ENCODE results near the gene PKP3. TPM values are rescaled to one million over a fixed set of nuclear protein-coding genes. Genes with fewer than 3 reads are reported as not detected.
"Not testable (repeated sequence)": the region's sequence is repeated elsewhere in the genome, so short reads cannot be mapped to it uniquely, and the experiment has no call there.

PKP3 gene
- total and polyA plus RNA-seq, 10 donors = 0.09 to 2.8 (median 0.44) TPM; not detected in 4

DNA sequence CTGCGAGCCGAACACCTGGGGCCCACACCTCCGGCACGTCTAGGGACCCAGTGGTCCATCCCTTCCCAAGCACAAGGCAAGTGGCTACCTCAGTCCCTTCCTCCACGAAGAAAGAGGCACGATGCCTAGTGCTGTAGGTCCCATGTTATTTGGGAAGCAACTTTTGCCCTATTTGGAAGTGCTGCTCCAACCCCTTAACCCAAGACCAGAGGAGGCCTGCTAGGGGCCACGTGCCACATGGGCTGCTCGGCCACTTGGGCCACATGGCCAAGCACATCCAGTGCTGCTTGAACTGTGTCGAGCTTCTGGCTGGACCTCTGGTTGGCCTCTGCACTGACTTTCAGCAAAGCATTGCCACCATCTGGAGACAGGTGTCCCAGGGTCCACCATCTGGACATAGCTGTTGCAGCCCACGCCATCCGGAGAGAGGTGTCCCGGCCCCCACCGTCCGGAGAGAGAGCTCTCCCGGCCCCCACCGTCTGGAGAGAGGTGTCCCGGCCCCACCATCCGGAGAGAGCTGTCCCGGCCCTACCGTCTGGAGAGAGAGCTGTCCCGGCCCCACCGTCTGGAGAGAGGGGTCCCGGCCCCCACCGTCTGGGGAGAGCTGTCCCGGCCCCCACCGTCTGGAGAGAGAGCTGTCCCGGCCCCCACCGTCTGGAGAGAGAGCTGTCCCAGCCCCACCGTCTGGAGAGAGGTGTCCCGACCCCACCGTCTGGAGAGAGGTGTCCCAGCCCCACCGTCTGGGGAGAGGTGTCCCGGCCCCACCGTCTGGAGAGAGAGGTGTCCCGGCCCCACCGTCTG is 31.2 kb upstream of the PKP3 start:
- 83 to 86% (median 84%) methylated on average over 12 to 36 of the region's 36 CpGs for WGBS, 5 donors
- peak; percentile 70 for DNase-seq
- Histone ChIP-seq H3K9me3 (peaks cover 0 to 16% (median 12%) of the 10 kb centered on the region in 8 donors), H3K4me1 (peaks cover 0 to 5% (median 0%) of the 10 kb centered on the region in 6 donors), H3K27ac (no peak overlapping the region), H3K36me3 (no peaks in the 10 kb centered on the region), H3K4me3 (no peak overlapping the region), H3K27me3 (replicated peaks in 1 of 7) (peaks cover 0 to 41% (median 17%) of the 10 kb centered on the region in 7 donors)
- no peak for TF ChIP-seq POLR2A (IDR thresholded peaks at IDR 0.05)
- TF ChIP-seq POLR2AphosphoS5 (IDR thresholded peaks at IDR 0.05) = no peak
- TF ChIP-seq, protein P1, sequence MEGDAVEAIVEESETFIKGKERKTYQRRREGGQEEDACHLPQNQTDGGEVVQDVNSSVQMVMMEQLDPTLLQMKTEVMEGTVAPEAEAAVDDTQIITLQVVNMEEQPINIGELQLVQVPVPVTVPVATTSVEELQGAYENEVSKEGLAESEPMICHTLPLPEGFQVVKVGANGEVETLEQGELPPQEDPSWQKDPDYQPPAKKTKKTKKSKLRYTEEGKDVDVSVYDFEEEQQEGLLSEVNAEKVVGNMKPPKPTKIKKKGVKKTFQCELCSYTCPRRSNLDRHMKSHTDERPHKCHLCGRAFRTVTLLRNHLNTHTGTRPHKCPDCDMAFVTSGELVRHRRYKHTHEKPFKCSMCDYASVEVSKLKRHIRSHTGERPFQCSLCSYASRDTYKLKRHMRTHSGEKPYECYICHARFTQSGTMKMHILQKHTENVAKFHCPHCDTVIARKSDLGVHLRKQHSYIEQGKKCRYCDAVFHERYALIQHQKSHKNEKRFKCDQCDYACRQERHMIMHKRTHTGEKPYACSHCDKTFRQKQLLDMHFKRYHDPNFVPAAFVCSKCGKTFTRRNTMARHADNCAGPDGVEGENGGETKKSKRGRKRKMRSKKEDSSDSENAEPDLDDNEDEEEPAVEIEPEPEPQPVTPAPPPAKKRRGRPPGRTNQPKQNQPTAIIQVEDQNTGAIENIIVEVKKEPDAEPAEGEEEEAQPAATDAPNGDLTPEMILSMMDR (IDR thresholded peaks at IDR 0.05 in 8 of 11, conservative IDR thresholded peaks at IDR 0.05 in 3 of 11) = no peak
- intact Hi-C loops (cut with DNase I; ENCODE audit: low total_unique reads) = loop anchor here (10.0 kb wide), 1 partner anchor 108 kb away; no protein-coding TSS in a partner anchor

DNA sequence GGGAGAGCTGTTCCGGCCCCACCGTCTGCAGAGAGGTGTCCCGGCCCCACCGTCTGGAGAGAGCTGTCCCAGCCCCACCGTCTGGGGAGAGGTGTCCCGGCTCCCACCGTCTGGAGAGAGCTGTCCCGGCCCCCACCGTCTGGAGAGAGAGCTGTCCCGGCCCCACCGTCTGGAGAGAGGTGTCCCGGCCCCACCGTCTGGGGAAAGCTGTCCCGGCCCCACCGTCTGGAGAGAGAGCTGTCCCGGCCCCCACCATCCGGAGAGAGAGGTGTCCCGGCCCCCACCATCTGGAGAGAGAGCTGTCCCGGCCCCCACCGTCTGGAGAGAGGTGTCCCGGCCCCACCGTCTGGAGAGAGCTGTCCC is 30.6 kb upstream of the PKP3 start:
- not testable (repeated sequence) for H3K4me3 ChIP-seq, H3K4me1 ChIP-seq, H3K27ac ChIP-seq, H3K36me3 ChIP-seq
- WGBS, 5 donors = 75 to 86% (median 85%) methylated on average over 6 to 22 of the region's 22 CpGs
- Histone ChIP-seq H3K27me3 (replicated peaks in 1 of 7) (peaks cover 5 to 47% (median 22%) of the 10 kb centered on the region in 7 donors), H3K9me3 (peaks cover 0 to 16% (median 12%) of the 10 kb centered on the region in 8 donors)
- peak; percentile 47 for DNase-seq
- intact Hi-C loops (cut with DNase I; ENCODE audit: low total_unique reads) = loop anchor here (10.0 kb wide), 1 partner anchor 109 kb away; no protein-coding TSS in a partner anchor

DNA sequence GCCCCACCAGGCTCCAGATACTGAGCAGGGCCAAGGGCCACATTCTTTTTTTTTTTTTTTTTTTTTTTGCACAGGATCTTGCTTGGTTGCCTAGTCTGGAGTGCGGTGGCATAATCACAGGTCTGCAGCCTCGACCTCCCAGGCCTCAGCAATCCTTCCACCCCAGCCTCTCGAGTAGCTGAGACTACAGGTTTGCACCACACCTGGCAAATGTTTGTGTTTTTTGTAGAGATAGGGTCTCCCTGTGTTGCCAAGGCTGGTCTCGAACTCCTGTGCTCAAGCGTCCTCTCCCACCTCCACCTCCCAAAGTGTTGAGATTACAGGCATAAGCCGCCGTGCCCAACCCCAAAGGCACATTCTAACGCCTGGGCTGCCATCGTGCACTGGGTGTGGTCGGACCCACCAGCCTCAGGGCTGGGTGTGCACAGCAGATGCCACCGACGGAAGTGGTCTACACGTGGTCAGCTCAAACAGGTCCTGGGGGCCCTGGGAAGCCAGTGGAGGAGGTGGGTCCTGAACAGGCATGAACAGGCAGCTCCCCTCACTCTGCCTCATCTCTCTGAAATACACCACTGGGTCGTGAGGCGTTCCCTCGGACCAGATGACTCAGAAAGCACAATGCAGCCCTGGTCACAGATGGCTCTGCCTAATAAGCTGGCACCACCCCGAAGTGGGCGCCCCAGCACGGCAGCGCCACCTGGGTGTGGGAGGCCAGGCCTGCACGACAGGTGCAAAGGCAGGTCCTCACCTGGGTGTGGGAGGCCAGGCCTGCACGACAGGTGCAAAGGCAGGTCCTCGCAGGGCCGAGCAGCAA is 29.9 kb upstream of the PKP3 start:
- peak; percentile 91 for DNase-seq
- Histone ChIP-seq H3K27ac (peak overlapping the region in 2 of 8 donors; percentile 3 to 55), H3K27me3 (replicated peaks in 1 of 7) (peaks cover 7 to 54% (median 29%) of the 10 kb centered on the region in 7 donors), H3K36me3 (no peaks in the 10 kb centered on the region), H3K4me1 (peaks cover 6 to 15% (median 11%) of the 10 kb centered on the region in 6 donors), H3K9me3 (peaks cover 0 to 16% (median 12%) of the 10 kb centered on the region in 8 donors), H3K4me3 (no peak overlapping the region)
- 56 to 76% (median 70%) methylated on average over 16 to 24 of the region's 24 CpGs for WGBS, 5 donors
- intact Hi-C loops (cut with DNase I; ENCODE audit: low total_unique reads) = loop anchor here (10.0 kb wide), 1 partner anchor 109 kb away; no protein-coding TSS in a partner anchor
- peak in 2 of 3 donors; percentile 35 to 55 for TF ChIP-seq POLR2AphosphoS5 (IDR thresholded peaks at IDR 0.05)
- TF ChIP-seq, protein P1 (IDR thresholded peaks at IDR 0.05 in 8 of 11, conservative IDR thresholded peaks at IDR 0.05 in 3 of 11) = peak; percentile 30 to 73 (median 49)
- TF ChIP-seq POLR2A (IDR thresholded peaks at IDR 0.05) = no peak

DNA sequence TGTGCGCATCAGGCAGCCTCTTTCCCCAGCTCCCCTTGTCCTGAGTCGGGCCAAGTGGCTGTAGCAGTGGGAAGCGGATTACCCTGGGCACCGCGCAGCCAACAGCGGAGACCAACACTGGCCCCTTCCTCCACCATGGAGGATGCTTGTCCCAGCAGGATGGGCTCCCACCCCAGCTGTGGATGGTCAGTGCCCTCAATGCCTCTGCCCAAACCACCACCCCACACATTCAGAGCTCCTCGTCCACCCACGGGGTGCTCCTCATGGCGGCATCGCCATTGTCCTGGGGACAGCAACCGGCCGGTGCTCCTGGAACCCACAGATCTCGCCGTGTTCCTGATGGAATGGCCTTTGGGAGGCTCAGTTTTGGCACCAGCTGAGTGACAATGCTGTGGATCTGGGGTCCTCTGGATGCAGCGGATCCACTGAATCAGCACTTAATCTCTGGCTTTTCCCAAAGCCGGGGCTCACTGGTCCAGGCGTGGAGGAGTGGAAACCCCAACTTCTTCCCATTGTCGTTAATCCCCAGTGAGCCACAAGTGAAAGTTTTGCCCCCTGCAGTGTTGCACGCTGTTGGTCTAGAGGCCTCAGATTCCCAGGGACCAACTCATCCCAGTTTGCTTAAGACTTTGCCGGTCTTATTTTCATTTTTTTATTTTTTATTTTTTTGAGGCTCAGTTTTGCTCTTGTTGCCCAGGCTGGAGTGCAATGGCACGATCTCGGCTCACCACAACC is 28.9 kb upstream of the PKP3 start:
- TF ChIP-seq POLR2A (IDR thresholded peaks at IDR 0.05) (no peak), POLR2AphosphoS5 (IDR thresholded peaks at IDR 0.05) (no peak)
- TF ChIP-seq, protein P1 (IDR thresholded peaks at IDR 0.05 in 8 of 11, conservative IDR thresholded peaks at IDR 0.05 in 3 of 11) = no peak
- H3K27ac ChIP-seq = no peak overlapping the region
- H3K36me3 ChIP-seq = no peaks in the 10 kb centered on the region
- peaks cover 7 to 60% (median 29%) of the 10 kb centered on the region in 7 donors for H3K27me3 ChIP-seq (replicated peaks in 1 of 7)
- peak; percentile 49 for DNase-seq
- intact Hi-C loops (cut with DNase I; ENCODE audit: low total_unique reads) = loop anchor here (10.0 kb wide), 1 partner anchor 110 kb away; no protein-coding TSS in a partner anchor
- H3K9me3 ChIP-seq = peaks cover 0 to 16% (median 12%) of the 10 kb centered on the region in 8 donors
- WGBS, 5 donors = 86 to 91% (median 89%) methylated on average over 14 to 22 of the region's 22 CpGs
- peaks cover 6 to 15% (median 12%) of the 10 kb centered on the region in 6 donors for H3K4me1 ChIP-seq
- H3K4me3 ChIP-seq = no peak overlapping the region

All from spleen (tissue), 11 donors.